Mesendoderm (in vitro differentiated cells): ENCODE data around the gene NGEF.

Source experiments
- DNase-seq: peaks from one replicate; pipeline ENCODE4 v3.0.0; 2013
- H2AK5ac ChIP-seq: 2 replicates; pipeline ENCODE4 v1.6.1; 2013; ENCODE audit warnings: low read length, inconsistent platforms
- H2BK120ac ChIP-seq: 2 replicates; pipeline ENCODE4 v1.6.1; 2013; ENCODE audit warnings: low read depth, mild to moderate bottlenecking, low read length, moderate library complexity, mixed read lengths
- H2BK15ac ChIP-seq: replicated peaks from 2 replicates; pipeline ENCODE4 v1.6.1; 2013; ENCODE audit warnings: low read depth, mild to moderate bottlenecking, moderate library complexity
- H2BK5ac ChIP-seq: 2 replicates; pipeline ENCODE4 v1.6.1; 2013; ENCODE audit warnings: low read length, inconsistent platforms
- H3K18ac ChIP-seq: 2 replicates; pipeline ENCODE4 v1.6.1; 2013; ENCODE audit warnings: mild to moderate bottlenecking, low read length, mixed read lengths
- H3K23ac ChIP-seq: one replicate; pipeline ENCODE4 v1.6.1; 2013; ENCODE audit warnings: low read length
- H3K27ac ChIP-seq: 2 replicates; pipeline ENCODE4 v1.5.1; 2013; ENCODE audit warnings: low read depth, mild to moderate bottlenecking, inconsistent platforms, low read length, moderate library complexity
- H3K27me3 ChIP-seq: 2 replicates; pipeline ENCODE4 v1.6.1; 2013; ENCODE audit warnings: low read length, control low read depth, mild to moderate bottlenecking, inconsistent platforms; ENCODE audit not compliant: insufficient read depth, poor library complexity
- H3K36me3 ChIP-seq: 2 replicates; pipeline ENCODE4 v1.6.1; 2013; ENCODE audit warnings: low read length, inconsistent platforms; ENCODE audit not compliant: control insufficient read depth, insufficient read depth
- H3K4ac ChIP-seq: one replicate; pipeline ENCODE4 v1.6.1; 2013; ENCODE audit warnings: low read depth, mild to moderate bottlenecking, low read length, moderate library complexity
- H3K4me1 ChIP-seq: 2 replicates; pipeline ENCODE4 v1.6.1; 2013; ENCODE audit warnings: low read depth, low read length, inconsistent platforms; ENCODE audit not compliant: control insufficient read depth
- H3K4me2 ChIP-seq: 2 replicates; pipeline ENCODE4 v1.6.1; 2013; ENCODE audit warnings: low read length
- H3K4me3 ChIP-seq: 2 replicates; pipeline ENCODE4 v1.5.1; 2013; ENCODE audit warnings: mild to moderate bottlenecking, low read length
- H3K56ac ChIP-seq: one replicate; pipeline ENCODE4 v1.6.1; 2013; ENCODE audit warnings: low read length
- H3K79me1 ChIP-seq: 2 replicates; pipeline ENCODE4 v1.6.1; 2013; ENCODE audit warnings: low read length, inconsistent platforms
- H3K79me2 ChIP-seq: 2 replicates; pipeline ENCODE4 v1.6.1; 2013; ENCODE audit warnings: mild to moderate bottlenecking, low read length; ENCODE audit not compliant: control insufficient read depth, insufficient read depth
- H3K9ac ChIP-seq: 2 replicates; pipeline ENCODE4 v1.6.1; 2013; ENCODE audit warnings: low read length, inconsistent platforms
- H4K5ac ChIP-seq: one replicate; pipeline ENCODE4 v1.6.1; 2013; ENCODE audit warnings: low read length
- H4K8ac ChIP-seq: one replicate; pipeline ENCODE4 v1.6.1; 2013; ENCODE audit warnings: low read depth, mild to moderate bottlenecking, control low read depth, low read length, moderate library complexity
- WGBS: extraction: QIAGEN DNeasy Blood & Tissue Kit; methylation state at CpG from one replicate; pipeline ENCODE4 v1.1.7; 2013; ENCODE audit warnings: low lambda C conversion rate, missing lambda C conversion rate; ENCODE audit not compliant: insufficient coverage; ENCODE audit errors: extremely low coverage; 5-methylcytosine and 5-hydroxymethylcytosine counted together

The NGEF gene

GRCh38 chr2:232960862-232961261 lies 52.2 kb downstream of the NGEF start:
- Histone ChIP-seq H3K79me1 (no peaks in the 10 kb centered on the region), H3K27me3 (no peaks in the 10 kb centered on the region), H3K56ac (no peak overlapping the region), H3K4me1 (no peaks in the 10 kb centered on the region), H2BK5ac (no peak overlapping the region), H3K79me2 (no peaks in the 10 kb centered on the region), H3K23ac (no peak overlapping the region), H4K5ac (no peak overlapping the region), H3K4ac (no peak overlapping the region), H3K36me3 (no peaks in the 10 kb centered on the region), H3K18ac (no peak overlapping the region), H2BK120ac (no peak overlapping the region), H3K27ac (no peak overlapping the region), H4K8ac (no peak overlapping the region), H3K4me3 (no peak overlapping the region), H2BK15ac (no peak overlapping the region), H3K4me2 (no peak overlapping the region), H3K9ac (no peak overlapping the region), H2AK5ac (no peak overlapping the region)
- no CpG with 5 or more reads among the region's 2 CpGs for WGBS
- no peak for DNase-seq

- DNase-seq, result no peak
- Histone ChIP-seq H3K9ac (no peak overlapping the region), H2BK5ac (no peak overlapping the region)
These were observed 53.9 kb downstream of the NGEF start for GRCh38 chr2:232959139-232959538.

DNA sequence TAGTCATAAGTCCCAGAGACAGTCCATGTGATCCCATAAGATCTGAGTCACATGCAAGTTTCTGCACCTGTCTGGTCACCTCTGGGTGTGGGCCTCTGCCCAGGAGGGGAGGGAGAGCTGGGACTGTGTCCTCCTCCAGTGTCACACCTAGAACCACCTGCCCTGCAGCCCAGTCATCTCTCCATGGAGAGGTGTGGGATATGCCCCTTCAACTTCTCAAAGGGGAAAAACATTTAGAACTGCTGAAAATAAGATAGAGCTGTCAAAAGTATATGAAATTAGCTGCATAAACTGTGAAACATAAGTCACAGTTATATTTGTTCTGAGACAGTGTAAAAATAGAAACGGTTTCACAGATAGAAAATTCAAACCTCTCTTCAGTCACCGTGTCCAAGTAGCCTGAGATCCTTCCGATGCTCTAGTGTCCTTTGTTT lies 55.4 kb downstream of the NGEF start:
- Histone ChIP-seq H2BK5ac (no peak overlapping the region), H3K4me2 (no peak overlapping the region)
- WGBS, result no CpG with 5 or more reads among the region's 3 CpGs

More at GRCh38 chr2:232959139-232959538, 53.9 kb downstream of the NGEF start:
- no peak overlapping the region for H2BK120ac ChIP-seq
- no peak overlapping the region for H4K5ac ChIP-seq
- no peak overlapping the region for H3K4ac ChIP-seq
- no peak overlapping the region for H3K27ac ChIP-seq
- H2BK15ac ChIP-seq, result no peak overlapping the region
- H3K4me2 ChIP-seq, result no peak overlapping the region
- H3K79me1 ChIP-seq, result no peaks in the 10 kb centered on the region
- no peak overlapping the region for H3K23ac ChIP-seq
- H3K4me3 ChIP-seq, result no peak overlapping the region
- WGBS, result no CpG with 5 or more reads among the region's 4 CpGs
- no peaks in the 10 kb centered on the region for H3K27me3 ChIP-seq
- H2AK5ac ChIP-seq, result no peak overlapping the region
- no peaks in the 10 kb centered on the region for H3K79me2 ChIP-seq
- no peak overlapping the region for H3K56ac ChIP-seq
- no peak overlapping the region for H4K8ac ChIP-seq
- no peaks in the 10 kb centered on the region for H3K4me1 ChIP-seq
- no peak overlapping the region for H3K18ac ChIP-seq
- no peaks in the 10 kb centered on the region for H3K36me3 ChIP-seq

DNA sequence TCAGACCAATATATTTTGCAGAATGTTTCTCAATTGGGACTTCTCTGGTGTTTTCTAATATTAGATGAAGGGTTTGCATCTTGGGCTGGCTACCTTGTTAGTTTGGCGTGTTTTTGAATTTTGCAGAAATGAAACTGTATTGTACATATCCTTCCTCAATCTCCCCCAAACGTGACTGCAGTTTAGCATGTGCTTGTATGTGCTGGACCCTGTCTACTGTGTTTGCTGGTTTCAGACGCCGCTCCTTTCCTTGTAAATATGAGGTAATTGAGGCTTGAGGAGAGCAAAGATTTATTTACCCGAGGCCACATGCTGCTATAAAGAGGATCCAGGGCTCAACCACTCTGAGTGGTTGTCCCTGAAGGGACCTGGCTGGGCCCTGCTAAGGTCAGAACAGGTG lies 57.2 kb downstream of the NGEF start:
- no peak overlapping the region for H3K4me3 ChIP-seq
- H3K18ac ChIP-seq, result no peak overlapping the region
- no peak for DNase-seq
- no peaks in the 10 kb centered on the region for H3K79me1 ChIP-seq
- H4K8ac ChIP-seq, result no peak overlapping the region
- H3K36me3 ChIP-seq, result no peaks in the 10 kb centered on the region
- no peaks in the 10 kb centered on the region for H3K27me3 ChIP-seq
- no peak overlapping the region for H3K27ac ChIP-seq
- H2BK15ac ChIP-seq, result no peak overlapping the region
- no peak overlapping the region for H3K4me2 ChIP-seq
- no peak overlapping the region for H3K9ac ChIP-seq
- H3K56ac ChIP-seq, result no peak overlapping the region
- no peak overlapping the region for H2BK5ac ChIP-seq
- H4K5ac ChIP-seq, result no peak overlapping the region
- H2BK120ac ChIP-seq, result no peak overlapping the region
- no peak overlapping the region for H3K23ac ChIP-seq
- H3K79me2 ChIP-seq, result no peaks in the 10 kb centered on the region
- WGBS, result no CpG with 5 or more reads among the region's 5 CpGs
- no peak overlapping the region for H2AK5ac ChIP-seq
- H3K4ac ChIP-seq, result no peak overlapping the region
- H3K4me1 ChIP-seq, result no peaks in the 10 kb centered on the region

More for the DNA sequence above, 55.4 kb downstream of the NGEF start:
- Histone ChIP-seq H3K79me1 (no peaks in the 10 kb centered on the region), H4K8ac (no peak overlapping the region), H3K27me3 (no peaks in the 10 kb centered on the region), H3K56ac (no peak overlapping the region), H3K79me2 (no peaks in the 10 kb centered on the region), H3K27ac (no peak overlapping the region), H3K4ac (no peak overlapping the region), H2BK120ac (no peak overlapping the region), H2AK5ac (no peak overlapping the region), H2BK15ac (no peak overlapping the region), H3K4me3 (no peak overlapping the region), H3K4me1 (no peaks in the 10 kb centered on the region), H3K36me3 (no peaks in the 10 kb centered on the region), H3K18ac (no peak overlapping the region), H3K9ac (no peak overlapping the region), H3K23ac (no peak overlapping the region), H4K5ac (no peak overlapping the region)
- DNase-seq, result no peak

- no peak overlapping the region for H3K4me2 ChIP-seq
These were observed 58.4 kb downstream of the NGEF start for GRCh38 chr2:232954691-232955090.

DNA sequence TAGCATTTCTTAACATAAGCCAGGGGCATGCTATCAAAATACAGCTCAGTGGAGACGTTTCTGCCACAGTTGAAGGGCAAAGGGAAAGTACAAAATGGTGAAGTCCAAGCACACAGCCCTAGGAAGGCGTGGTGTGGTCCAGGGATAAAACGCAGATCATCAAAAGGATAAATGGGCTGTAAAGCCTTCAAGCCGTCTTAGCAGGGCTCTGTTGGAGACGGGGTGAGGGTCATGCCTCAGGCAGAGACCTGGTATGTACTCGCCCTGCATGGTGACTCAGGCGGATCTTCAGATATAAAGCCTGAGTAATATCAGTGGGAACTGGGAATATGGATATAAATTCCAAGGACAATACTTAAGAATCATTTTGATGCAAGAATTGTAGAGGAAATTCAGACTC lies 61.2 kb downstream of the NGEF start:
- H2BK120ac ChIP-seq, result no peak overlapping the region
- no peak overlapping the region for H3K9ac ChIP-seq
- no peak overlapping the region for H2AK5ac ChIP-seq
- DNase-seq, result peak; percentile 47
- H3K18ac ChIP-seq, result no peak overlapping the region
- H3K23ac ChIP-seq, result no peak overlapping the region
- H3K79me2 ChIP-seq, result no peaks in the 10 kb centered on the region
- no peaks in the 10 kb centered on the region for H3K36me3 ChIP-seq
- no peaks in the 10 kb centered on the region for H3K79me1 ChIP-seq
- no CpG with 5 or more reads among the region's 7 CpGs for WGBS
- no peak overlapping the region for H4K5ac ChIP-seq
- H3K4me2 ChIP-seq, result no peak overlapping the region
- H3K4ac ChIP-seq, result no peak overlapping the region
- no peak overlapping the region for H3K27ac ChIP-seq
- no peak overlapping the region for H3K56ac ChIP-seq
- H2BK5ac ChIP-seq, result no peak overlapping the region
- H3K4me3 ChIP-seq, result no peak overlapping the region
- H4K8ac ChIP-seq, result no peak overlapping the region
- H3K27me3 ChIP-seq, result no peaks in the 10 kb centered on the region
- H3K4me1 ChIP-seq, result no peaks in the 10 kb centered on the region
- H2BK15ac ChIP-seq, result no peak overlapping the region

More at GRCh38 chr2:232954691-232955090, 58.4 kb downstream of the NGEF start:
- DNase-seq, result no peak
- no peak overlapping the region for H3K4ac ChIP-seq
- no peak overlapping the region for H2BK15ac ChIP-seq
- H4K8ac ChIP-seq, result no peak overlapping the region
- H2BK5ac ChIP-seq, result no peak overlapping the region
- no peak overlapping the region for H3K27ac ChIP-seq
- H3K36me3 ChIP-seq, result no peaks in the 10 kb centered on the region
- H3K56ac ChIP-seq, result no peak overlapping the region
- no peaks in the 10 kb centered on the region for H3K79me2 ChIP-seq
- no peak overlapping the region for H3K18ac ChIP-seq
- no peaks in the 10 kb centered on the region for H3K79me1 ChIP-seq
- H4K5ac ChIP-seq, result no peak overlapping the region
- no peak overlapping the region for H2BK120ac ChIP-seq
- no peak overlapping the region for H2AK5ac ChIP-seq
- no peak overlapping the region for H3K9ac ChIP-seq
- no peaks in the 10 kb centered on the region for H3K4me1 ChIP-seq
- H3K27me3 ChIP-seq, result no peaks in the 10 kb centered on the region
- no CpG with 5 or more reads among the region's 10 CpGs for WGBS
- H3K23ac ChIP-seq, result no peak overlapping the region
- H3K4me3 ChIP-seq, result no peak overlapping the region
